ENCODE results near the gene MAMDC4.

MAMDC4 gene

DNA sequence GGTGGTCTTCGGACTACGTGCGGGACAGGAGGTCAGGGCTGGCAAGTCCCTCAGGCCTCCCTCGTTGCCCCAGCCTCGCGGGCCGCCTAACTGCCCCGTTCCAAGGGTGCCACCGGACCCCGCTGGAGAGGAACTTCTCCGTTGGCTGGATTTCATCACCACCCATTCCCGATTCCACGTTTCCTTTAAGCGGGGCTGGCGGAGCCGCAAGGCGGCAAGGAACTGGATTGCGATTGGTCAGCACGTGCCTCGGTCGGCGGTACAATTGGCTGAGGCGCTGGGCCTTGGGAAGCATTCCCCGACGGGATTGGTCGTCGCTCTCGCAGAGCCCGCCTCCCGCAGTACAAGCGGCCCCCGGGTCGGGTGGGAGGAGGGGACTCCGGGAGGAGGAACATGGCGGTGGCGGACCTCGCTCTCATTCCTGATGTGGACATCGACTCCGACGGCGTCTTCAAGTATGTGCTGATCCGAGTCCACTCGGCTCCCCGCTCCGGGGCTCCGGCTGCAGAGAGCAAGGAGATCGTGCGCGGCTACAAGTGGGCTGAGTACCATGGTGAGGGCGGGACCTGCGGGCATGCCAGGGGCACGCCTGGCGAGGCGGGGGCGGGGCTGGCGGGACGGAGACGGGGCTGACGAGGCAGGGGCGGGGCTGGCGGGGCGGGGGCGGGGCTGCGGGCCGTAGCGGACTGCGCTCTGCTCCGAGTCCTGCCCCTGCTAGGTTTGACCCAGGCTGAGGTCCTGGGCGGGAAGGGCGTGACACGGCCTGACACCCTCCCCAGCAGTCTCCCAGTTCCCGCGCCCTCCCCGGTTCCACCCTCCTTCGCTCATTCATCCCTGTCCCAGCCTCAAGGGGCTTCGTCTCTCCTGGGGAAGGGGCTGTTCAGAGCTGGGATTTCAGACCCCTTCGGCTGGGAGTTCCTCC is 2.8 kb upstream of the MAMDC4 start, which contains the start of gene PHPT1 (continued):
- TF ChIP-seq, protein P1, sequence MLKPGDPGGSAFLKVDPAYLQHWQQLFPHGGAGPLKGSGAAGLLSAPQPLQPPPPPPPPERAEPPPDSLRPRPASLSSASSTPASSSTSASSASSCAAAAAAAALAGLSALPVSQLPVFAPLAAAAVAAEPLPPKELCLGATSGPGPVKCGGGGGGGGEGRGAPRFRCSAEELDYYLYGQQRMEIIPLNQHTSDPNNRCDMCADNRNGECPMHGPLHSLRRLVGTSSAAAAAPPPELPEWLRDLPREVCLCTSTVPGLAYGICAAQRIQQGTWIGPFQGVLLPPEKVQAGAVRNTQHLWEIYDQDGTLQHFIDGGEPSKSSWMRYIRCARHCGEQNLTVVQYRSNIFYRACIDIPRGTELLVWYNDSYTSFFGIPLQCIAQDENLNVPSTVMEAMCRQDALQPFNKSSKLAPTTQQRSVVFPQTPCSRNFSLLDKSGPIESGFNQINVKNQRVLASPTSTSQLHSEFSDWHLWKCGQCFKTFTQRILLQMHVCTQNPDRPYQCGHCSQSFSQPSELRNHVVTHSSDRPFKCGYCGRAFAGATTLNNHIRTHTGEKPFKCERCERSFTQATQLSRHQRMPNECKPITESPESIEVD (tag by site-specific recombination; IDR thresholded peaks at IDR 0.05), result no peak
- TF ChIP-seq ZNF747 (tag by site-specific recombination; IDR thresholded peaks at IDR 0.05) (no peak), ZNF521 (tag by site-specific recombination; IDR thresholded peaks at IDR 0.05) (no peak), ZNF792 (tag by site-specific recombination; IDR thresholded peaks at IDR 0.05) (no peak), BCL11B (tag by site-specific recombination; IDR thresholded peaks at IDR 0.05; ENCODE audit: low read depth) (no peak; the same call in 1 of the 2 replicates), ZNF211 (tag by site-specific recombination; IDR thresholded peaks at IDR 0.05; ENCODE audit: low read depth) (no peak), ZNF266 (tag by site-specific recombination; IDR thresholded peaks at IDR 0.05; ENCODE audit: low read depth) (no peak), ZNF324 (tag by site-specific recombination; IDR thresholded peaks at IDR 0.05) (no peak), ZNF433 (tag by site-specific recombination; IDR thresholded peaks at IDR 0.05; ENCODE audit: low read depth) (no peak), ZNF624 (tag by site-specific recombination; IDR thresholded peaks at IDR 0.05) (no peak), WT1 (tag by site-specific recombination; IDR thresholded peaks at IDR 0.05) (peak; percentile 51; the same call in 1 of the 2 replicates), ZNF776 (tag by site-specific recombination; IDR thresholded peaks at IDR 0.05; ENCODE audit: borderline replicate concordance) (no peak), ZNF785 (tag by site-specific recombination; IDR thresholded peaks at IDR 0.05) (no peak), ZNF768 (tag by site-specific recombination; IDR thresholded peaks at IDR 0.05) (no peak), ZBTB48 (tag by site-specific recombination; IDR thresholded peaks at IDR 0.05) (no peak), ZNF791 (tag by site-specific recombination; IDR thresholded peaks at IDR 0.05) (no peak), ZNF544 (tag by site-specific recombination; IDR thresholded peaks at IDR 0.05) (no peak), ZNF558 (tag by site-specific recombination; IDR thresholded peaks at IDR 0.05) (no peak), GLIS1 (tag by site-specific recombination; IDR thresholded peaks at IDR 0.05) (peak; percentile 57), ZNF670 (tag by site-specific recombination; IDR thresholded peaks at IDR 0.05; ENCODE audit: low read depth) (no peak), FEZF1 (tag by site-specific recombination; IDR thresholded peaks at IDR 0.05) (no peak), ZNF155 (tag by site-specific recombination; IDR thresholded peaks at IDR 0.05) (no peak), ZNF354C (tag by site-specific recombination; IDR thresholded peaks at IDR 0.05; ENCODE audit: borderline replicate concordance, low read depth) (no peak), RBAK (tag by site-specific recombination; IDR thresholded peaks at IDR 0.05) (no peak), EGR2 (tag by site-specific recombination; IDR thresholded peaks at IDR 0.05; ENCODE audit: low read depth) (peak; percentile 60), ZNF221 (tag by site-specific recombination; IDR thresholded peaks at IDR 0.05; ENCODE audit: borderline replicate concordance) (no peak)
- TF ChIP-seq, protein P2, sequence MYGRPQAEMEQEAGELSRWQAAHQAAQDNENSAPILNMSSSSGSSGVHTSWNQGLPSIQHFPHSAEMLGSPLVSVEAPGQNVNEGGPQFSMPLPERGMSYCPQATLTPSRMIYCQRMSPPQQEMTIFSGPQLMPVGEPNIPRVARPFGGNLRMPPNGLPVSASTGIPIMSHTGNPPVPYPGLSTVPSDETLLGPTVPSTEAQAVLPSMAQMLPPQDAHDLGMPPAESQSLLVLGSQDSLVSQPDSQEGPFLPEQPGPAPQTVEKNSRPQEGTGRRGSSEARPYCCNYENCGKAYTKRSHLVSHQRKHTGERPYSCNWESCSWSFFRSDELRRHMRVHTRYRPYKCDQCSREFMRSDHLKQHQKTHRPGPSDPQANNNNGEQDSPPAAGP (tag by site-specific recombination; IDR thresholded peaks at IDR 0.05), result no peak; the same call in 1 of the 2 replicates
- TF ChIP-seq, protein P3, sequence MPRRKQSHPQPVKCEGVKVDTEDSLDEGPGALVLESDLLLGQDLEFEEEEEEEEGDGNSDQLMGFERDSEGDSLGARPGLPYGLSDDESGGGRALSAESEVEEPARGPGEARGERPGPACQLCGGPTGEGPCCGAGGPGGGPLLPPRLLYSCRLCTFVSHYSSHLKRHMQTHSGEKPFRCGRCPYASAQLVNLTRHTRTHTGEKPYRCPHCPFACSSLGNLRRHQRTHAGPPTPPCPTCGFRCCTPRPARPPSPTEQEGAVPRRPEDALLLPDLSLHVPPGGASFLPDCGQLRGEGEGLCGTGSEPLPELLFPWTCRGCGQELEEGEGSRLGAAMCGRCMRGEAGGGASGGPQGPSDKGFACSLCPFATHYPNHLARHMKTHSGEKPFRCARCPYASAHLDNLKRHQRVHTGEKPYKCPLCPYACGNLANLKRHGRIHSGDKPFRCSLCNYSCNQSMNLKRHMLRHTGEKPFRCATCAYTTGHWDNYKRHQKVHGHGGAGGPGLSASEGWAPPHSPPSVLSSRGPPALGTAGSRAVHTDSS (tag by site-specific recombination; IDR thresholded peaks at IDR 0.05), result no peak
- TF ChIP-seq, protein P4, sequence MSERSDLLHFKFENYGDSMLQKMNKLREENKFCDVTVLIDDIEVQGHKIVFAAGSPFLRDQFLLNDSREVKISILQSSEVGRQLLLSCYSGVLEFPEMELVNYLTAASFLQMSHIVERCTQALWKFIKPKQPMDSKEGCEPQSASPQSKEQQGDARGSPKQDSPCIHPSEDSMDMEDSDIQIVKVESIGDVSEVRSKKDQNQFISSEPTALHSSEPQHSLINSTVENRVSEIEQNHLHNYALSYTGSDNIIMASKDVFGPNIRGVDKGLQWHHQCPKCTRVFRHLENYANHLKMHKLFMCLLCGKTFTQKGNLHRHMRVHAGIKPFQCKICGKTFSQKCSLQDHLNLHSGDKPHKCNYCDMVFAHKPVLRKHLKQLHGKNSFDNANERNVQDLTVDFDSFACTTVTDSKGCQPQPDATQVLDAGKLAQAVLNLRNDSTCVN (tag by site-specific recombination; optimal IDR thresholded peaks at IDR 0.05), result no peak
- TF ChIP-seq, protein P5, sequence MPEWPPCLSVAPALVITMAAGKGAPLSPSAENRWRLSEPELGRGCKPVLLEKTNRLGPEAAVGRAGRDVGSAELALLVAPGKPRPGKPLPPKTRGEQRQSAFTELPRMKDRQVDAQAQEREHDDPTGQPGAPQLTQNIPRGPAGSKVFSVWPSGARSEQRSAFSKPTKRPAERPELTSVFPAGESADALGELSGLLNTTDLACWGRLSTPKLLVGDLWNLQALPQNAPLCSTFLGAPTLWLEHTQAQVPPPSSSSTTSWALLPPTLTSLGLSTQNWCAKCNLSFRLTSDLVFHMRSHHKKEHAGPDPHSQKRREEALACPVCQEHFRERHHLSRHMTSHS (tag by site-specific recombination; IDR thresholded peaks at IDR 0.05), result no peak
- TF ChIP-seq, protein P6, sequence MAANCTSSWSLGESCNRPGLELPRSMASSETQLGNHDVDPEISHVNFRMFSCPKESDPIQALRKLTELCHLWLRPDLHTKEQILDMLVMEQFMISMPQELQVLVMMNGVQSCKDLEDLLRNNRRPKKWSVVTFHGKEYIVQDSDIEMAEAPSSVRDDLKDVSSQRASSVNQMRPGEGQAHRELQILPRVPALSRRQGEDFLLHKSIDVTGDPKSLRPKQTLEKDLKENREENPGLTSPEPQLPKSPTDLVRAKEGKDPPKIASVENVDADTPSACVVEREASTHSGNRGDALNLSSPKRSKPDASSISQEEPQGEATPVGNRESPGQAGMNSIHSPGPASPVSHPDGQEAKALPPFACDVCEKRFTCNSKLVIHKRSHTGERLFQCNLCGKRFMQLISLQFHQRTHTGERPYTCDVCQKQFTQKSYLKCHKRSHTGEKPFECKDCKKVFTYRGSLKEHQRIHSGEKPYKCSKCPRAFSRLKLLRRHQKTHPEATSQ (tag by site-specific recombination; IDR thresholded peaks at IDR 0.05), result no peak
